ENCODE results near the gene DMTF1.
A peak's percentile ranks its signal among the peaks of the same experiment; 100 is the strongest.

DMTF1 gene

GRCh38 chr7:87148332-87148955, 3.8 kb upstream of the DMTF1 start:
- peak; percentile 26 for DNase-seq

- no peak for DNase-seq
Observed at GRCh38 chr7:87151002-87151728, 1.1 kb upstream of the DMTF1 start.

GRCh38 chr7:87151729-87152111, 533 bp upstream of the DMTF1 start:
- peak; percentile 17 for DNase-seq

GRCh38 chr7:87152897-87153641, 816 bp downstream of the DMTF1 start:
- DNase-seq, result peak; percentile 46

- DNase-seq, result no peak
Observed at GRCh38 chr7:87154166-87154565, 1.9 kb downstream of the DMTF1 start.

- DNase-seq, result no peak
Observed at GRCh38 chr7:87154569-87154968, 2.3 kb downstream of the DMTF1 start.

GRCh38 chr7:87155788-87156187, 3.5 kb downstream of the DMTF1 start:
- DNase-seq, result no peak

GRCh38 chr7:87156709-87157108, 4.5 kb downstream of the DMTF1 start:
- DNase-seq, result no peak

- no peak for DNase-seq
Observed at GRCh38 chr7:87159538-87159937, 7.3 kb downstream of the DMTF1 start.

GRCh38 chr7:87164433-87164832, 12.2 kb downstream of the DMTF1 start:
- DNase-seq, result no peak

- DNase-seq, result no peak
Observed at GRCh38 chr7:87170828-87171227, 18.6 kb downstream of the DMTF1 start.

GRCh38 chr7:87171282-87171934, 19.2 kb downstream of the DMTF1 start:
- DNase-seq, result no peak

- DNase-seq, result no peak
Observed at GRCh38 chr7:87173471-87173870, 21.2 kb downstream of the DMTF1 start.

- no peak for DNase-seq
Observed at GRCh38 chr7:87178320-87178719, 26.1 kb downstream of the DMTF1 start.

GRCh38 chr7:87179180-87179579, 26.9 kb downstream of the DMTF1 start:
- DNase-seq, result no peak

GRCh38 chr7:87187120-87187519, 34.9 kb downstream of the DMTF1 start:
- no peak for DNase-seq

- DNase-seq, result no peak
Observed at GRCh38 chr7:87188930-87189329, 36.7 kb downstream of the DMTF1 start.

- no peak for DNase-seq
Observed at GRCh38 chr7:87190783-87191182, 38.5 kb downstream of the DMTF1 start.

- no peak for DNase-seq
Observed at GRCh38 chr7:87192784-87193487, 40.7 kb downstream of the DMTF1 start.

GRCh38 chr7:87193912-87194311, 41.7 kb downstream of the DMTF1 start:
- no peak for DNase-seq

- no peak for DNase-seq
Observed at GRCh38 chr7:87199241-87199640, 47.0 kb downstream of the DMTF1 start.

GRCh38 chr7:87199700-87200450, 47.6 kb downstream of the DMTF1 start:
- DNase-seq, result no peak
